HL-60 (cell line): ENCODE results near the gene CYB5RL.

ENCODE experiments used
- DNase-seq, 2 experiments: peaks; one replicate each; pipeline ENCODE4 v3.0.0-alpha.2; 2010 to 2020; ENCODE audit warnings: low read depth in 1 of 2, low spot score in 1 of 2
- H3K27ac ChIP-seq: fragments of 250-450 bp; sonication (Bioruptor Pico); replicated peaks from 2 replicates; pipeline ENCODE4 v1.5.1; 2020; ENCODE audit warnings: mild to moderate bottlenecking, moderate library complexity
- H3K27me3 ChIP-seq: fragments of 250-450 bp; sonication (Bioruptor Pico); 2 replicates; pipeline ENCODE4 v1.5.1; 2021; ENCODE audit warnings: mild to moderate bottlenecking, moderate library complexity; ENCODE audit not compliant: insufficient read depth, poor library complexity, severe bottlenecking
- H3K4me3 ChIP-seq: replicated peaks from 2 replicates; pipeline ENCODE4 v1.5.1; 2011; ENCODE audit warnings: mild to moderate bottlenecking, control low read depth, low read length; ENCODE audit not compliant: insufficient read depth
- CTCF ChIP-seq: IDR thresholded peaks from one replicate; pipeline ENCODE4 v1.5.1; 2011; ENCODE audit warnings: low read length, control low read depth, inconsistent platforms; ENCODE audit not compliant: insufficient read depth
- GABPA ChIP-seq: IDR thresholded peaks from 2 replicates; pipeline ENCODE4 v1.6.1; 2012; ENCODE audit warnings: low read depth
- POLR2AphosphoS5 ChIP-seq: IDR thresholded peaks from 2 replicates; pipeline ENCODE4 v1.6.1; 2012; ENCODE audit warnings: low read depth
- REST ChIP-seq: IDR thresholded peaks from 2 replicates; pipeline ENCODE4 v1.6.1; 2012; ENCODE audit warnings: low read depth; ENCODE audit not compliant: insufficient replicate concordance
- SPI1 ChIP-seq: IDR thresholded peaks from 2 replicates; pipeline ENCODE4 v1.6.1; 2012; ENCODE audit warnings: low read depth, mild to moderate bottlenecking, borderline replicate concordance

The CYB5RL gene

GRCh38 chr1:54173681-54174080 is 26.1 kb downstream of the CYB5RL start:
- Histone ChIP-seq H3K27me3 (no peaks in the 10 kb centered on the region), H3K27ac (no peak overlapping the region), H3K4me3 (no peak overlapping the region)
- no peak for DNase-seq
- TF ChIP-seq GABPA (no peak), REST (no peak), SPI1 (no peak), POLR2AphosphoS5 (no peak), CTCF (no peak)

GRCh38 chr1:54172614-54173599 is 26.9 kb downstream of the CYB5RL start:
- no peak overlapping the region for H3K27ac ChIP-seq
- no peak for TF ChIP-seq CTCF
- TF ChIP-seq REST, result no peak
- no peak for TF ChIP-seq POLR2AphosphoS5
- TF ChIP-seq GABPA, result no peak
- TF ChIP-seq SPI1, result no peak
- DNase-seq, result no peak
- no peak overlapping the region for H3K4me3 ChIP-seq
- no peaks in the 10 kb centered on the region for H3K27me3 ChIP-seq

- DNase-seq, result no peak
- H3K4me3 ChIP-seq, result no peak overlapping the region
- H3K27ac ChIP-seq, result no peak overlapping the region
- TF ChIP-seq GABPA, result no peak
- TF ChIP-seq CTCF, result no peak
- no peak for TF ChIP-seq SPI1
- H3K27me3 ChIP-seq, result no peaks in the 10 kb centered on the region
Measured at GRCh38 chr1:54171606-54172005, 28.2 kb downstream of the CYB5RL start.

GRCh38 chr1:54171016-54171415 is 28.8 kb downstream of the CYB5RL start:
- Histone ChIP-seq H3K27me3 (no peaks in the 10 kb centered on the region), H3K4me3 (no peak overlapping the region), H3K27ac (no peak overlapping the region)
- TF ChIP-seq REST (no peak), GABPA (no peak), SPI1 (no peak), POLR2AphosphoS5 (no peak)
- DNase-seq, result no peak
